Sigmoid colon (tissue), 7 donors: ENCODE data around the gene TNFSF15. TPM values are rescaled to one million over a fixed set of nuclear protein-coding genes. Genes with fewer than 3 reads are reported as not detected.
"Not testable (repeated sequence)": the region's sequence is repeated elsewhere in the genome, so short reads cannot be mapped to it uniquely, and the experiment has no call there.

Source experiments
- DNase-seq: peaks from one replicate; pipeline ENCODE4 v3.0.0-alpha.2; 2019
- H3K27ac ChIP-seq, 4 donors: fragments of 200-600 bp; sonication (generic); one replicate each; pipeline ENCODE4 v1.5.1; 2016 to 2019; ENCODE audit warnings: mild to moderate bottlenecking in 1 of 4
- H3K27me3 ChIP-seq, 3 donors: fragments of 200-600 bp; sonication (generic); one replicate each; pipeline ENCODE4 v1.5.1; 2019; ENCODE audit warnings: mild to moderate bottlenecking in 1 of 3
- H3K36me3 ChIP-seq, 4 donors: fragments of 200-600 bp; sonication (generic); one replicate each; pipeline ENCODE4 v1.5.1; 2016 to 2019
- H3K4me1 ChIP-seq, 4 donors: fragments of 200-600 bp; sonication (generic); one replicate each; pipeline ENCODE4 v1.5.1; 2017 to 2019
- H3K4me3 ChIP-seq, 4 donors: fragments of 200-600 bp; sonication (generic); one replicate each; pipeline ENCODE4 v1.5.1; 2017 to 2019; ENCODE audit warnings: mild to moderate bottlenecking in 2 of 4, moderate library complexity in 1 of 4
- H3K9me3 ChIP-seq, 4 donors: fragments of 200-600 bp in 3 of 4; sonication (generic) in 3 of 4; one replicate each; pipeline versions ENCODE4 v1.5.1 to v1.6.1; 2013 to 2019
- EP300 ChIP-seq, 4 donors: sonication (generic); formaldehyde crosslinking; IDR thresholded peaks; one replicate each; pipeline ENCODE4 v1.6.1; 2017; ENCODE audit warnings: antibody characterized with exemption in 4 of 4
- POLR2A ChIP-seq, 2 donors: fragments of 450-650 bp; IDR thresholded peaks; one replicate each; pipeline ENCODE4 v1.6.1; 2016; ENCODE audit warnings: antibody characterized with exemption in 2 of 2, mild to moderate bottlenecking in 2 of 2, moderate library complexity in 2 of 2
- POLR2AphosphoS5 ChIP-seq, 4 donors: sonication (generic); formaldehyde crosslinking; IDR thresholded peaks; one replicate each; pipeline ENCODE4 v1.6.1; 2017; ENCODE audit warnings: antibody characterized with exemption in 4 of 4
- WGBS, 2 donors: extraction: QIAGEN DNeasy Blood & Tissue Kit; methylation state at CpG; one replicate each; pipeline ENCODE4 v1.1.7; 2013; 5-methylcytosine and 5-hydroxymethylcytosine counted together
- intact Hi-C: fragments of 100-400 bp; cut with DNase I; formaldehyde crosslinking; loops from one replicate; pipeline ENCODE4 v1.15.1; 2023
- polyA plus RNA-seq, 3 donors: library from polyadenylated mRNA; stranded (reverse); fragments of 200-250 nt; gene quantifications; one replicate each; pipeline ENCODE4 v1.2.3, GENCODE V29; 2013
- total RNA-seq, 4 donors: library from RNA; depleted of rRNA; stranded (reverse); fragments of >200 nt; gene quantifications; one replicate each; pipeline ENCODE4 v1.1.0, GENCODE V29; 2016
- TF ChIP-seq, protein P1 (sequence below), 4 experiments: fragments of 450-650 bp in 3 of 4; fragments of 200-600 bp in 1 of 4; IDR thresholded peaks; one replicate each; pipeline ENCODE4 v1.5.1; 2016 to 2019; ENCODE audit warnings: antibody characterized with exemption in 4 of 4, mild to moderate bottlenecking in 3 of 4, moderate library complexity in 2 of 4
- donor health status: healthy with polysubstance abuse.
- donor health status: Bipolar disorder and iron deficiency.
- donor health status: healthy.

The TNFSF15 gene
- total and polyA plus RNA-seq, 7 donors: 0.60 to 13.2 (median 2.3) TPM

GRCh38 chr9:114741521-114741920 is 64.3 kb downstream of the TNFSF15 start:
- intact Hi-C loops, H3K36me3 ChIP-seq, H3K9me3 ChIP-seq, H3K27ac ChIP-seq, H3K4me1 ChIP-seq, DNase-seq, H3K27me3 ChIP-seq, H3K4me3 ChIP-seq: not testable (repeated sequence)
- 92 to 93% methylated on average over 1 of the region's 1 CpG for WGBS, 2 donors
- TF ChIP-seq, protein P1, sequence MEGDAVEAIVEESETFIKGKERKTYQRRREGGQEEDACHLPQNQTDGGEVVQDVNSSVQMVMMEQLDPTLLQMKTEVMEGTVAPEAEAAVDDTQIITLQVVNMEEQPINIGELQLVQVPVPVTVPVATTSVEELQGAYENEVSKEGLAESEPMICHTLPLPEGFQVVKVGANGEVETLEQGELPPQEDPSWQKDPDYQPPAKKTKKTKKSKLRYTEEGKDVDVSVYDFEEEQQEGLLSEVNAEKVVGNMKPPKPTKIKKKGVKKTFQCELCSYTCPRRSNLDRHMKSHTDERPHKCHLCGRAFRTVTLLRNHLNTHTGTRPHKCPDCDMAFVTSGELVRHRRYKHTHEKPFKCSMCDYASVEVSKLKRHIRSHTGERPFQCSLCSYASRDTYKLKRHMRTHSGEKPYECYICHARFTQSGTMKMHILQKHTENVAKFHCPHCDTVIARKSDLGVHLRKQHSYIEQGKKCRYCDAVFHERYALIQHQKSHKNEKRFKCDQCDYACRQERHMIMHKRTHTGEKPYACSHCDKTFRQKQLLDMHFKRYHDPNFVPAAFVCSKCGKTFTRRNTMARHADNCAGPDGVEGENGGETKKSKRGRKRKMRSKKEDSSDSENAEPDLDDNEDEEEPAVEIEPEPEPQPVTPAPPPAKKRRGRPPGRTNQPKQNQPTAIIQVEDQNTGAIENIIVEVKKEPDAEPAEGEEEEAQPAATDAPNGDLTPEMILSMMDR (IDR thresholded peaks at IDR 0.05): peak in 1 of 4 experiments; percentile 8

GRCh38 chr9:114738581-114739316 is 67.1 kb downstream of the TNFSF15 start:
- intact Hi-C loops: loop anchor here (1.0 to 5.0 kb wide), 3 partner anchors 174 to 786 kb away; no protein-coding TSS in a partner anchor
- H3K9me3 ChIP-seq: no peaks in the 10 kb centered on the region
- H3K27me3 ChIP-seq: no peaks in the 10 kb centered on the region
- H3K36me3 ChIP-seq: no peaks in the 10 kb centered on the region
- no peak overlapping the region for H3K27ac ChIP-seq
- WGBS, 2 donors: 22 to 30% methylated on average over 8 of the region's 8 CpGs
- TF ChIP-seq, protein P1 (IDR thresholded peaks at IDR 0.05): peak; percentile 65 to 80 (median 74)
- TF ChIP-seq POLR2A (IDR thresholded peaks at IDR 0.05): no peak
- H3K4me3 ChIP-seq: no peak overlapping the region
- DNase-seq: peak; percentile 86
- H3K4me1 ChIP-seq: no peaks in the 10 kb centered on the region

- Histone ChIP-seq H3K4me1 (no peaks in the 10 kb centered on the region), H3K36me3 (no peaks in the 10 kb centered on the region), H3K27me3 (no peaks in the 10 kb centered on the region), H3K9me3 (no peaks in the 10 kb centered on the region), H3K27ac (no peak overlapping the region), H3K4me3 (no peak overlapping the region)
- intact Hi-C loops: loop anchor here (2.0 to 5.0 kb wide), 2 partner anchors 174 to 787 kb away; no protein-coding TSS in a partner anchor
- TF ChIP-seq, protein P1 (IDR thresholded peaks at IDR 0.05): no peak
- TF ChIP-seq EP300 (IDR thresholded peaks at IDR 0.05) (no peak), POLR2A (IDR thresholded peaks at IDR 0.05) (no peak), POLR2AphosphoS5 (IDR thresholded peaks at IDR 0.05) (no peak)
- WGBS, 2 donors: 85 to 88% methylated on average over 4 of the region's 4 CpGs
- DNase-seq: no peak
Measured at GRCh38 chr9:114737847-114738246, 68.0 kb downstream of the TNFSF15 start.

- no peak for TF ChIP-seq POLR2AphosphoS5 (IDR thresholded peaks at IDR 0.05)
- DNase-seq: no peak
- H3K9me3 ChIP-seq: no peaks in the 10 kb centered on the region
- no peaks in the 10 kb centered on the region for H3K27me3 ChIP-seq
- intact Hi-C loops: loop anchor here (5.0 kb wide), 1 partner anchor 175 kb away; no protein-coding TSS in a partner anchor
- H3K36me3 ChIP-seq: no peaks in the 10 kb centered on the region
- no peak overlapping the region for H3K4me3 ChIP-seq
- no peak overlapping the region for H3K27ac ChIP-seq
- WGBS, 2 donors: 84 to 87% methylated on average over 3 of the region's 3 CpGs
- no peaks in the 10 kb centered on the region for H3K4me1 ChIP-seq
Measured at GRCh38 chr9:114737118-114737517, 68.7 kb downstream of the TNFSF15 start.

DNA sequence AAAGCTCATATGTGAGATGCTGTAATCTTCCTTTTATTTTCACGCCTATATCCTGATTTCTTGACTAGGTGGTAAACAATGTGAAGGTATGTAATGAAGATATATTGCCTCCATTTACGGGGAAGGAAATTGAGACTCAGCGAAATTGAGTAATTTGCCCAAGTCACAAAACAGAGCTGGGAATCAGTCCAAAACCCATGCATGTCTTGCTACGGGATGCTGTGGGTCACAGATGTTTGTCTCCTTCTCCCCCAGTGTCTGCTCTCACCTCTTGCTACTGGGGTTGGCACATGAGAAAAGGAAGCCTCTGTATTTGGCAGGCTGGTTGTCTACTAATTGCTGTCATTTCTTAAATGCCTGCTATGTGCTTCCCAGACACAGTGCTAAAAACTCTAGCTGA is 70.1 kb downstream of the TNFSF15 start:
- 11 to 34% methylated on average over 4 of the region's 4 CpGs for WGBS, 2 donors
- intact Hi-C loops: loop anchor here (5.0 kb wide), 1 partner anchor 177 kb away; no protein-coding TSS in a partner anchor
- H3K9me3 ChIP-seq: no peaks in the 10 kb centered on the region
- no peaks in the 10 kb centered on the region for H3K4me1 ChIP-seq
- no peaks in the 10 kb centered on the region for H3K36me3 ChIP-seq
- DNase-seq: no peak
- H3K27ac ChIP-seq: no peak overlapping the region
- no peaks in the 10 kb centered on the region for H3K27me3 ChIP-seq
- TF ChIP-seq EP300 (IDR thresholded peaks at IDR 0.05) (no peak), POLR2AphosphoS5 (IDR thresholded peaks at IDR 0.05) (no peak), POLR2A (IDR thresholded peaks at IDR 0.05) (no peak)
- TF ChIP-seq, protein P1 (IDR thresholded peaks at IDR 0.05): no peak
- no peak overlapping the region for H3K4me3 ChIP-seq

- H3K4me3 ChIP-seq, DNase-seq, H3K4me1 ChIP-seq, H3K36me3 ChIP-seq, H3K27me3 ChIP-seq, H3K27ac ChIP-seq, H3K9me3 ChIP-seq: not testable (repeated sequence)
- 63 to 67% methylated on average over 5 of the region's 5 CpGs for WGBS, 2 donors
- intact Hi-C loops: loop anchor here (5.0 kb wide), 1 partner anchor 177 kb away; no protein-coding TSS in a partner anchor
Measured at GRCh38 chr9:114735139-114735538, 70.7 kb downstream of the TNFSF15 start.
